ENCODE data around the gene IRF8.

DNA sequence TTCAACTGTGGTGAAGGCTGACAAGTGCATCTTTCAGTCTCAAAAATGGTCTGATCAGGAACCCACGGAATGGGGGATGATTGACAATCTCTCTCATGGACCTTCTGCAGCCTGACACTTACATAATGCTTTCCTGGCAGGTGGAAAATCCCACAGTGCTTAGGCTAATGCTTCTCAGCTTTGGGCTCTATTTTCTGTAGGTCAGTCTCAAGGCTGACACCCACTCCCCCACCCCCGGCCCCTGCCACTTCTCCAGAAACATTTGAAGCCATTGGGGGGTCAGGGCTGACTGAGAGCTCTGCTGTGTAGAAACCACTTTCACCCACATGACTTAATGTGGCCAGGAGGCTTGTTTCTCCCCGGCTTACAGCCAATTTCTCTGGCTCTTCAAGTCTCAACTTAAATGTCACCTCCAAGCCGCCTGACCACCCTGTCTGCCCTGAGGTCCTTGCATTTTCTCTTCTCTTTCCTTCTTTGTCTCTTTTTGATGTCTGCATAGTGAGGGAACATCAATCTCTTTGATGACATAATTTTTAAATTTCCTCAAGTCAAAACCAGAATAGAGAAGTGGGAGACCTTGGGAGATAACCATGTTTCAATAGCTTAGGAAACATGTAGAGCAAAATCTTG is 16.7 kb upstream of the IRF8 start:
- TF ChIP-seq, protein P1, sequence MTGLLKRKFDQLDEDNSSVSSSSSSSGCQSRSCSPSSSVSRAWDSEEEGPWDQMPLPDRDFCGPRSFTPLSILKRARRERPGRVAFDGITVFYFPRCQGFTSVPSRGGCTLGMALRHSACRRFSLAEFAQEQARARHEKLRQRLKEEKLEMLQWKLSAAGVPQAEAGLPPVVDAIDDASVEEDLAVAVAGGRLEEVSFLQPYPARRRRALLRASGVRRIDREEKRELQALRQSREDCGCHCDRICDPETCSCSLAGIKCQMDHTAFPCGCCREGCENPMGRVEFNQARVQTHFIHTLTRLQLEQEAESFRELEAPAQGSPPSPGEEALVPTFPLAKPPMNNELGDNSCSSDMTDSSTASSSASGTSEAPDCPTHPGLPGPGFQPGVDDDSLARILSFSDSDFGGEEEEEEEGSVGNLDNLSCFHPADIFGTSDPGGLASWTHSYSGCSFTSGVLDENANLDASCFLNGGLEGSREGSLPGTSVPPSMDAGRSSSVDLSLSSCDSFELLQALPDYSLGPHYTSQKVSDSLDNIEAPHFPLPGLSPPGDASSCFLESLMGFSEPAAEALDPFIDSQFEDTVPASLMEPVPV (CRISPR knock-in tag; IDR thresholded peaks at IDR 0.05): no peak
- TF ChIP-seq TCF12 (IDR thresholded peaks at IDR 0.05) (no peak), TCF12 (CRISPR knock-in tag; IDR thresholded peaks at IDR 0.05) (no peak)
- TF ChIP-seq, protein P2, sequence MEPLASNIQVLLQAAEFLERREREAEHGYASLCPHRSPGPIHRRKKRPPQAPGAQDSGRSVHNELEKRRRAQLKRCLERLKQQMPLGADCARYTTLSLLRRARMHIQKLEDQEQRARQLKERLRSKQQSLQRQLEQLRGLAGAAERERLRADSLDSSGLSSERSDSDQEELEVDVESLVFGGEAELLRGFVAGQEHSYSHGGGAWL (CRISPR knock-in tag; IDR thresholded peaks at IDR 0.05): no peak

Measured in HepG2 (cell line).